Right lobe of liver (tissue), 6 donors: Measurements from ENCODE around the gene MGAT3. TPM values are rescaled to one million over a fixed set of nuclear protein-coding genes. Genes with fewer than 3 reads are reported as not detected.

Experiments used
- ATAC-seq, 4 donors: fragments of 200-7000 bp; cut with Tn5 transposase; one replicate each; pipeline ENCODE4 v1.9.1; 2020; ENCODE audit warnings: mild to moderate bottlenecking in 4 of 4, moderate library complexity in 4 of 4
- DNase-seq, 3 donors: peaks; one replicate each; pipeline ENCODE4 v3.0.0-alpha.2; 2020
- H3K27ac ChIP-seq, 3 donors: fragments of 200-600 bp; one replicate each; pipeline ENCODE4 v1.8.0; 2022
- H3K27me3 ChIP-seq, 2 donors: fragments of 200-600 bp; one replicate each; pipeline ENCODE4 v1.8.0; 2022
- H3K36me3 ChIP-seq, 4 donors: fragments of 200-600 bp; sonication (generic) in 1 of 4; one replicate each; pipeline versions ENCODE4 v1.5.1 to v1.8.0; 2017 to 2022; ENCODE audit warnings: control low read depth in 1 of 4
- H3K4me1 ChIP-seq, 4 donors: fragments of 200-600 bp; sonication (generic) in 1 of 4; one replicate each; pipeline versions ENCODE4 v1.5.1 to v1.8.0; 2017 to 2022; ENCODE audit warnings: control low read depth in 1 of 4
- H3K4me3 ChIP-seq, 3 donors: fragments of 200-600 bp; one replicate each; pipeline ENCODE4 v1.8.0; 2022
- H3K9me3 ChIP-seq, 4 donors: fragments of 200-600 bp; sonication (generic) in 1 of 4; one replicate each; pipeline versions ENCODE4 v1.5.1 to v1.8.0; 2017 to 2022; ENCODE audit warnings: control low read depth in 1 of 4
- POLR2A ChIP-seq: fragments of 450-650 bp; IDR thresholded peaks from one replicate; pipeline ENCODE4 v1.6.1; 2017; ENCODE audit warnings: antibody characterized with exemption, mild to moderate bottlenecking
- WGBS: methylation state at CpG from one replicate; pipeline ENCODE4 v1.1.6; 2018; ENCODE audit warnings: low coverage, low lambda C conversion rate; ENCODE audit not compliant: insufficient coverage; ENCODE audit errors: missing lambda C conversion rate; 5-methylcytosine and 5-hydroxymethylcytosine counted together
- intact Hi-C, 2 donors: fragments of 100-400 bp; cut with DNase I; formaldehyde crosslinking; loops; one replicate each; pipeline versions ENCODE4 v1.11.2 to v1.14.1; 2022
- total RNA-seq, 6 experiments: library from RNA; depleted of rRNA in 2 of 6; stranded (reverse); fragments of >200 nt in 2 of 6; fragmentation: NEBNext Ultra II Directional in 3 of 6; extraction: Animal tissue kit (Norgen Biotek cat#: 25700) in 3 of 6; gene quantifications; one replicate each; pipeline versions ENCODE4 v1.1.0 to v1.2.4, GENCODE V29; 2016 to 2023
- TF ChIP-seq, protein P1 (sequence below), 4 donors: fragments of 200-600 bp in 3 of 4; fragments of 450-650 bp in 1 of 4; IDR thresholded peaks; one replicate each; pipeline versions ENCODE4 v1.5.1 to v1.8.0; 2016 to 2022; ENCODE audit warnings: antibody characterized with exemption in 4 of 4, mild to moderate bottlenecking in 2 of 4
- donor health status: DM: no; HTN: yes; CAD: no.
- donor health status: DM: no; HTN: no; CAD: no.
- donor health status: DM: no; HTN: no; CAD: no.
- donor health status: DM: no; HTN: yes; CAD: no.
- donor health status: DM: no; HTN: yes; CAD: no.

MGAT3 gene
- total RNA-seq, 6 experiments from 2014 or later, result 0.05 to 0.38 (median 0.07) TPM; not detected in 1

DNA sequence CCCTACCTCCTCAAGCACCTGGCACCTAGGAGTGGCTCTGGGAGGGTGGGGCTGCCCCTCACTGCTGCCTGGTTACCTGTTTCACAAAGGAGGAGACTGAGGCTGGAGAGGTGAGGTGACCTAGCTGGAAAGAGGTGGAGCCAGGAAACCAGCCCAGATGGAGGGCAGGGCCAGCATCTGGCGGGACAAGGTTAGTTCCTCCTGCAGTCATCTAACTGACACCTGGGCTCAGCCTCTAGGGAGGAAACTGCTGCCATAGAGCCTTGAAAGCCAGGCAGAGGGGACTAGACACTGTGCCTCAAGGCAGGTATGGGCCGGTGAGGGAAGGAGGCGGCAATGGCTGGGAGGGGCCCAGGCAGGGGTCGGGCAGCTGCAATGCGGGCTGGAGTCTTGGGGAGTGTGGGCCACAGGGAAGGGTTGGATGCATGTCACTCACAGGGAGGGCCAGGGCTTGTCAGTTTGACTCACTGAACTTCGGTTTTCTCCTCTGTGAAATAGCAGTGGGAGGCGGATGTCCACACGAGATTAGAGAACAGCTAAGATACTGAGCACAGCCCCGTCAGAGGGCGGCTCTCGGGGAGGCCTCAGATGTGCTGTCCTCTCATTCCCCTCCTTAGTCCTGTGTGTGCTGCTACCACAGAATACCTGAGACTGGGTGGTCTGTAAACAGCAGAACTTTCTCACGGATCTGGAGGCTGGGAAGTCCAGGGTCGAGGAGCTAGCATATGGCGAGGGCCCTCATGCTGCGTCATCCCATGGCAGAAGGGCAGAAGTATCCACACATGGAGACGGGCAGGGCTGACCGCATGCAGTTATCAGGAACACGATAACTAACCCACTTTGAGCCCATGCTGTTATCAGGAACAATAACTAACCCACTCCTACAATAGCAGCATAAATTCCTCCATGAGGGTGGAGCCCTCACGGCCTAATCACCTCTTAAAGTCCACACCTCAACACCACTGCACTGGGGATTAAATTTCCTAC is 16.1 kb downstream of the MGAT3 start:
- Histone ChIP-seq H3K27me3 (no peaks in the 10 kb centered on the region), H3K27ac (no peak overlapping the region), H3K36me3 (no peaks in the 10 kb centered on the region), H3K4me3 (no peak overlapping the region), H3K4me1 (peaks cover 0 to 11% (median 0%) of the 10 kb centered on the region in 4 donors), H3K9me3 (no peaks in the 10 kb centered on the region)
- ATAC-seq, result no peak
- TF ChIP-seq, protein P1, sequence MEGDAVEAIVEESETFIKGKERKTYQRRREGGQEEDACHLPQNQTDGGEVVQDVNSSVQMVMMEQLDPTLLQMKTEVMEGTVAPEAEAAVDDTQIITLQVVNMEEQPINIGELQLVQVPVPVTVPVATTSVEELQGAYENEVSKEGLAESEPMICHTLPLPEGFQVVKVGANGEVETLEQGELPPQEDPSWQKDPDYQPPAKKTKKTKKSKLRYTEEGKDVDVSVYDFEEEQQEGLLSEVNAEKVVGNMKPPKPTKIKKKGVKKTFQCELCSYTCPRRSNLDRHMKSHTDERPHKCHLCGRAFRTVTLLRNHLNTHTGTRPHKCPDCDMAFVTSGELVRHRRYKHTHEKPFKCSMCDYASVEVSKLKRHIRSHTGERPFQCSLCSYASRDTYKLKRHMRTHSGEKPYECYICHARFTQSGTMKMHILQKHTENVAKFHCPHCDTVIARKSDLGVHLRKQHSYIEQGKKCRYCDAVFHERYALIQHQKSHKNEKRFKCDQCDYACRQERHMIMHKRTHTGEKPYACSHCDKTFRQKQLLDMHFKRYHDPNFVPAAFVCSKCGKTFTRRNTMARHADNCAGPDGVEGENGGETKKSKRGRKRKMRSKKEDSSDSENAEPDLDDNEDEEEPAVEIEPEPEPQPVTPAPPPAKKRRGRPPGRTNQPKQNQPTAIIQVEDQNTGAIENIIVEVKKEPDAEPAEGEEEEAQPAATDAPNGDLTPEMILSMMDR (IDR thresholded peaks at IDR 0.05), result no peak
- TF ChIP-seq POLR2A, result no peak
- 65% methylated on average over 10 of the region's 19 CpGs for WGBS
- intact Hi-C loops, result no loop called here
- no peak for DNase-seq

DNA sequence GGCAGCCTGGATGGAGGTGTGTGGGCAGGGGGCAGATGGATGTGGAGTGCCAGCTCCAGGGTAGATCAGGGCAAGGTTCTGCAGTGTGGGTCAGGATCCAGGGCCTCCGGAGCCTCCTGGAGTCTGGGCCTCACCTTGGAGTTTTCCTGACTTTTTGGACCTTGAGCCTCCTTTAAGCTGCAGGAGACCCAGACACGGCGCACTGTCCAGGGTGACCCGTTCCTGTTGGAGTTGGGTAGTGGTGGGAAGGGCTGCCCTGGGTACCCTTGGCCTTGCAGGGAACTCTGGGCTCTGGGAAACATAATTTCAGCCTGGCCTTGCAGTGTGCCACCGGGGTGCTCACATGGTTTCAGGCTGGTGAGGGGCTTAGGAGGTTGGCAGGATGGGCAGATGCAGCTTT is 17.0 kb downstream of the MGAT3 start:
- intact Hi-C loops, result no loop called here
- Histone ChIP-seq H3K4me3 (no peak overlapping the region), H3K4me1 (peaks cover 0 to 11% (median 0%) of the 10 kb centered on the region in 4 donors), H3K27me3 (no peaks in the 10 kb centered on the region), H3K9me3 (no peaks in the 10 kb centered on the region), H3K36me3 (no peaks in the 10 kb centered on the region), H3K27ac (no peak overlapping the region)
- no CpG with 5 or more reads among the region's 5 CpGs for WGBS
- DNase-seq (no peak), ATAC-seq (no peak)
- TF ChIP-seq, protein P1 (IDR thresholded peaks at IDR 0.05), result no peak
- no peak for TF ChIP-seq POLR2A

DNA sequence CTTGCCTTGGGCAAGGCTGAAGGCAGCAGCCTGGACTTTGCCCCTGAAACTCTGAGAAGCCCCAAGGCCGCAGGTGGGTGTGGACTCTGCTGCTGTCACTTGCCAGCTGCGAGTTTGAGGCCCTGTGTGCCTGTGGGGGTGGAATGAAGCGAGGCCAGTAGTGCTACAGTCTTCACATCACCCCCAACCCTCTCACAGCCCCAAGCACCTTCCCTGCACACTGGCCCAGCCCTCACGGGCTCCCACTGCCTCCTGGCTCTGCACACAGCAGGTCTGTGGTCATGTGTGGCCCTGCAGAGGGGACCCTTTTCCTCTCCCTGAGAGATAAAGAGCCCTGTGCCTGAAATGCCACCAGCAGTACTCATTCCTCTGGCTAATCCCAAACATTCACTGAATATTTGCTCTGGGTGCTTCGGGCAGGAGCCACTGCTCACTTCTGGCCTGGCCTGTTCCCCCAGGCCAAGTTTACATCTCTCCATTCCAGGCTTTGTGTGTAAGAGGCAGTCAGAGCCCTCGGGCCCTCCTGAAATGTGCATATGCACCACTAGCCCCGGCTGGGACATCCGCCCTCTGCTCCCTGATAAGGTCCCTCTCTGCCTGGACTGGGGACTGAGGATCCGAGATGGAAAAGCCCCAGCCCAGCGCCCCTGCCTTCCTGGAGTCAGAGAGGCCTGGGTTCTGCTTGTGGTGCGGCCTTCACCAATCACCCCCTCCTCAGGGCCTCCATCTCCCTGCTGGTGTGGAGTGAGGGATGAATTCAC is 17.7 kb downstream of the MGAT3 start:
- no peak for DNase-seq

DNA sequence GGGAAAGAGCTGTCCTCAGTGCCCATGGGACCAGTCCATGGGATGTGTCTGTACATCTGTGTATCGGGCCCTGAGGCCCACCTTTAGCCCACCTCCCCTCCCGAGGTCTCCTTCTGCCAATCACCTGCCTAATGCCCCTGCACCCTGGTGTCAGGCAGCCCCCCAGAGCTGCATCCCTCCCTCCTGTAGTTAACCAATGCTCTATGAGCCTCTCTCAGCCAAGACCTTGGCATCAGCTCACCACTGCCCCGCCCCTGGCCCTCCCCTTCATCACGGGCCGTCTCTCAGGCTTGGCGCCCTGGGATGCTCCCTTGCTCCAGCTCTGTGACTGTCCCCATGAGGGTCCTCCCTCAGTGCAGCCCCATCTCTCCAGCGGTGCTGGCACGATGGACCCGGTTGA is 18.5 kb downstream of the MGAT3 start:
- no peak for ATAC-seq
- WGBS, result 82% methylated on average over 7 of the region's 9 CpGs
- Histone ChIP-seq H3K27me3 (no peaks in the 10 kb centered on the region), H3K36me3 (no peaks in the 10 kb centered on the region), H3K4me1 (peaks cover 0 to 11% (median 0%) of the 10 kb centered on the region in 4 donors), H3K4me3 (no peak overlapping the region), H3K9me3 (no peaks in the 10 kb centered on the region), H3K27ac (no peak overlapping the region)
- intact Hi-C loops, result no loop called here
- TF ChIP-seq, protein P1 (IDR thresholded peaks at IDR 0.05), result no peak
- no peak for TF ChIP-seq POLR2A
- no peak for DNase-seq

More for the DNA sequence above, 17.7 kb downstream of the MGAT3 start:
- Histone ChIP-seq H3K27me3 (no peaks in the 10 kb centered on the region), H3K9me3 (no peaks in the 10 kb centered on the region), H3K27ac (no peak overlapping the region), H3K36me3 (no peaks in the 10 kb centered on the region), H3K4me3 (no peak overlapping the region), H3K4me1 (peaks cover 0 to 11% (median 0%) of the 10 kb centered on the region in 4 donors)
- TF ChIP-seq, protein P1 (IDR thresholded peaks at IDR 0.05), result no peak
- no peak for TF ChIP-seq POLR2A
- intact Hi-C loops, result no loop called here
- no peak for ATAC-seq
- WGBS, result 33% methylated on average over 1 of the region's 11 CpGs
